ENCODE measurements around the gene PIP5K1B. TPM values are rescaled to one million over a fixed set of nuclear protein-coding genes. Genes with fewer than 3 reads are reported as not detected.

PIP5K1B gene
- polyA plus RNA-seq, 1 donor (not counting 4 experiments of a cell fraction or from before 2014, with no cell fraction given): not detected

DNA sequence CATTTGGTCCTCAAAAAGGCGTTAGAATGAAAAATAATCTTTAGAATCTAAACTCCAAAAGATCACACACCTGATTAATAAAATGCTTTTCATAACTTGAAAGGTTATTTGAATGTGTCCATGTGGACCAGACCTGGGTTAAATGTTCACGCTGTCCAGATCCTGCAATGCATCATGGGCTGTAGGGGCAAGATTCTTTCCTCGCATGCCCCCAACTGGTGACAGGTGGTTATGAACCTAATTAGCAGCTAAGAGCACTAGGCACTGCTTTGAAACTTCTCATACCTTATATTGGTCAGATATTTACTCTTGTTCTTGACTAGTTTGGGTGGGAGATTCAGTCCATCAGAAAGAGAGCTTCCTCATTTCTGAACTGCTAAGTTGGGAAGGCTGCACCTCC is 19.3 kb upstream of the PIP5K1B start:
- no peaks in the 10 kb centered on the region for H3K9me1 ChIP-seq (ENCODE audit: control insufficient read depth, extremely low read depth, insufficient read depth, low read length)
- no peak overlapping the region for H3K27ac ChIP-seq (ENCODE audit: control insufficient read depth, insufficient read depth, low read length)
- no peaks in the 10 kb centered on the region for H3K79me2 ChIP-seq (ENCODE audit: control insufficient read depth, insufficient read depth, low read length)
- no peaks in the 10 kb centered on the region for H3K9me3 ChIP-seq (ENCODE audit: control insufficient read depth, low read depth, low read length)
- H3K27me3 ChIP-seq (ENCODE audit: control insufficient read depth, extremely low read depth, insufficient read depth, low read length): no peaks in the 10 kb centered on the region
- H4K20me1 ChIP-seq (ENCODE audit: control insufficient read depth, extremely low read depth, insufficient read depth, low read length): no peaks in the 10 kb centered on the region
- no peak for FAIRE-seq
- TF ChIP-seq, protein P1, sequence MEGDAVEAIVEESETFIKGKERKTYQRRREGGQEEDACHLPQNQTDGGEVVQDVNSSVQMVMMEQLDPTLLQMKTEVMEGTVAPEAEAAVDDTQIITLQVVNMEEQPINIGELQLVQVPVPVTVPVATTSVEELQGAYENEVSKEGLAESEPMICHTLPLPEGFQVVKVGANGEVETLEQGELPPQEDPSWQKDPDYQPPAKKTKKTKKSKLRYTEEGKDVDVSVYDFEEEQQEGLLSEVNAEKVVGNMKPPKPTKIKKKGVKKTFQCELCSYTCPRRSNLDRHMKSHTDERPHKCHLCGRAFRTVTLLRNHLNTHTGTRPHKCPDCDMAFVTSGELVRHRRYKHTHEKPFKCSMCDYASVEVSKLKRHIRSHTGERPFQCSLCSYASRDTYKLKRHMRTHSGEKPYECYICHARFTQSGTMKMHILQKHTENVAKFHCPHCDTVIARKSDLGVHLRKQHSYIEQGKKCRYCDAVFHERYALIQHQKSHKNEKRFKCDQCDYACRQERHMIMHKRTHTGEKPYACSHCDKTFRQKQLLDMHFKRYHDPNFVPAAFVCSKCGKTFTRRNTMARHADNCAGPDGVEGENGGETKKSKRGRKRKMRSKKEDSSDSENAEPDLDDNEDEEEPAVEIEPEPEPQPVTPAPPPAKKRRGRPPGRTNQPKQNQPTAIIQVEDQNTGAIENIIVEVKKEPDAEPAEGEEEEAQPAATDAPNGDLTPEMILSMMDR (optimal IDR thresholded peaks at IDR 0.05 in 1 of 3, IDR thresholded peaks at IDR 0.05 in 1 of 3, conservative IDR thresholded peaks at IDR 0.05 in 1 of 3; ENCODE audit: extremely low read depth in 1 of 3, insufficient read depth in 2 of 3, low read length in 3 of 3): peak; percentile 18 to 41 (median 23)
- no peak for TF ChIP-seq EZH2 (IDR thresholded peaks at IDR 0.05; ENCODE audit: low read length)
- H3K4me1 ChIP-seq (ENCODE audit: control insufficient read depth, extremely low read depth, insufficient read depth, low read length): no peaks in the 10 kb centered on the region
- H3K4me2 ChIP-seq (ENCODE audit: control insufficient read depth, extremely low read depth, insufficient read depth, low read depth, low read length): no peak overlapping the region
- no peak overlapping the region for H3K4me3 ChIP-seq (ENCODE audit: control insufficient read depth in 2 of 3, extremely low read depth in 1 of 3, insufficient read depth in 2 of 3, low read depth in 1 of 3, low read length in 3 of 3)
- H2AFZ ChIP-seq (ENCODE audit: control insufficient read depth, low read length): no peak overlapping the region
- dilution Hi-C loops (cut with MboI; ENCODE audit: extremely low pct_ligation_motif_present, low sequenced_read_pairs): no loop called here
- no peak overlapping the region for H3K9ac ChIP-seq (ENCODE audit: control insufficient read depth, extremely low read depth, insufficient read depth, low read length)
- no peak for DNase-seq (ENCODE audit: low read depth, low spot score)
- H3K36me3 ChIP-seq (ENCODE audit: control insufficient read depth in 2 of 2, extremely low read depth in 1 of 2, insufficient read depth in 2 of 2, low read length in 2 of 2): no peaks in the 10 kb centered on the region

DNA sequence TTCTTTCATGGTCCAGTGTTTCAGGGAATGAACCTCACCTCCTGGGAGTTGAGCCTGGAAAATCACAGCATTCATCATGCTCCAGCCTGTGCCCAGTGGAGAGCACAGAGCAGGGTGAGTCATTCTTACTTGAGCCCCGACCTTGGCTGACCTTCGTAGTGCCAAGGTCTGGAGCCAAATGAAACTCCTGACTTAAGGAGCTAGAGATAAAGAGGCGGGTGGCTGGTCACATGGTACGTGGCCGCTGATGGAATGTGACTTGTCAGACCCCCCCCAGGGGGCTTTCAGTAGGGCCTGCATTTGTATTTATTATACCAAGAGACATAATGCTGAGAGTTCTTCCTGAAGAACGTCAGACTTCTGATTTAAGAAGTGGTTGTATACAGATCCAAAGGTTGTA is 15.0 kb upstream of the PIP5K1B start:
- Histone ChIP-seq H3K9ac (ENCODE audit: control insufficient read depth, extremely low read depth, insufficient read depth, low read length) (no peak overlapping the region), H3K36me3 (ENCODE audit: control insufficient read depth in 2 of 2, extremely low read depth in 1 of 2, insufficient read depth in 2 of 2, low read length in 2 of 2) (no peaks in the 10 kb centered on the region), H3K4me2 (ENCODE audit: control insufficient read depth, extremely low read depth, insufficient read depth, low read depth, low read length) (no peak overlapping the region), H3K79me2 (ENCODE audit: control insufficient read depth, insufficient read depth, low read length) (no peaks in the 10 kb centered on the region), H2AFZ (ENCODE audit: control insufficient read depth, low read length) (no peak overlapping the region), H3K9me3 (ENCODE audit: control insufficient read depth, low read depth, low read length) (no peaks in the 10 kb centered on the region), H3K9me1 (ENCODE audit: control insufficient read depth, extremely low read depth, insufficient read depth, low read length) (no peaks in the 10 kb centered on the region), H3K4me1 (ENCODE audit: control insufficient read depth, extremely low read depth, insufficient read depth, low read length) (no peaks in the 10 kb centered on the region), H3K27ac (ENCODE audit: control insufficient read depth, insufficient read depth, low read length) (no peak overlapping the region), H3K4me3 (ENCODE audit: control insufficient read depth in 2 of 3, extremely low read depth in 1 of 3, insufficient read depth in 2 of 3, low read depth in 1 of 3, low read length in 3 of 3) (no peak overlapping the region), H3K27me3 (ENCODE audit: control insufficient read depth, extremely low read depth, insufficient read depth, low read length) (peaks cover 4% of the 10 kb centered on the region), H4K20me1 (ENCODE audit: control insufficient read depth, extremely low read depth, insufficient read depth, low read length) (no peaks in the 10 kb centered on the region)
- DNase-seq (ENCODE audit: low read depth, low spot score) (no peak), FAIRE-seq (no peak)
- dilution Hi-C loops (cut with MboI; ENCODE audit: extremely low pct_ligation_motif_present, low sequenced_read_pairs): no loop called here
- TF ChIP-seq EZH2 (IDR thresholded peaks at IDR 0.05; ENCODE audit: low read length): no peak
- TF ChIP-seq, protein P1 (optimal IDR thresholded peaks at IDR 0.05 in 1 of 3, IDR thresholded peaks at IDR 0.05 in 1 of 3, conservative IDR thresholded peaks at IDR 0.05 in 1 of 3; ENCODE audit: extremely low read depth in 1 of 3, insufficient read depth in 2 of 3, low read length in 3 of 3): no peak
